CD4-positive, CD25-positive, alpha-beta regulatory T cell (primary cell): ENCODE measurements around the gene SLC39A5. TPM values are rescaled to one million over a fixed set of nuclear protein-coding genes. Genes with fewer than 3 reads are reported as not detected.
"Not testable (repeated sequence)": the region's sequence is repeated elsewhere in the genome, so short reads cannot be mapped to it uniquely, and the experiment has no call there.

ENCODE experiments used
- ATAC-seq, 2 donors: fragments of 150-1000 bp; cut with Tn5 transposase; one replicate each; pipeline ENCODE4 v1.10.0; 2021; ENCODE audit warnings: low read depth in 2 of 2, moderate number of reproducible peaks in 2 of 2, moderate library complexity in 1 of 2
- DNase-seq, 3 donors: peaks; one replicate each; pipeline versions ENCODE4 v3.0.0 to v3.0.0-alpha.2; 2012 to 2022; ENCODE audit warnings: mixed read lengths in 1 of 3
- H3K27ac ChIP-seq: one replicate; pipeline ENCODE4 v1.7.0; 2013; ENCODE audit warnings: mild to moderate bottlenecking, low read length; ENCODE audit not compliant: insufficient read depth, poor library complexity, severe bottlenecking
- H3K27me3 ChIP-seq: one replicate; pipeline ENCODE4 v1.7.0; 2013; ENCODE audit warnings: low read length; ENCODE audit not compliant: control insufficient read depth, insufficient read depth
- H3K36me3 ChIP-seq: one replicate; pipeline ENCODE4 v1.7.0; 2013; ENCODE audit warnings: mild to moderate bottlenecking, low read length, moderate library complexity; ENCODE audit not compliant: control insufficient read depth, insufficient read depth
- H3K4me1 ChIP-seq: 2 replicates; pipeline ENCODE4 v1.7.0; 2013; ENCODE audit warnings: mild to moderate bottlenecking, low read length; ENCODE audit not compliant: insufficient read depth, control insufficient read depth, poor library complexity, severe bottlenecking
- H3K4me3 ChIP-seq: one replicate; pipeline ENCODE4 v1.7.0; 2013; ENCODE audit warnings: low read depth, mild to moderate bottlenecking, low read length, moderate library complexity
- H3K9me3 ChIP-seq, 2 experiments: 1 replicate in 1 of 2; 2 replicates in 1 of 2; pipeline ENCODE4 v1.7.0; 2013; ENCODE audit warnings: low read length in 2 of 2, mild to moderate bottlenecking in 1 of 2, moderate library complexity in 1 of 2; ENCODE audit not compliant: control insufficient read depth in 2 of 2
- H3K27ac Mint-ChIP-seq, 3 donors: one replicate each; pipeline ENCODE4 v1.8.0; 2020 to 2022; ENCODE audit warnings: mild to moderate bottlenecking in 3 of 3, mixed read lengths in 3 of 3, moderate library complexity in 2 of 3
- H3K27me3 Mint-ChIP-seq: one replicate; pipeline ENCODE4 v1.8.0; 2022; ENCODE audit warnings: mild to moderate bottlenecking, mixed read lengths
- H3K36me3 Mint-ChIP-seq: one replicate; pipeline ENCODE4 v1.8.0; 2020; ENCODE audit warnings: mixed read lengths
- H3K4me1 Mint-ChIP-seq, 4 donors: one replicate each; pipeline ENCODE4 v1.8.0; 2020 to 2022; ENCODE audit warnings: mixed read lengths in 4 of 4, mild to moderate bottlenecking in 1 of 4
- H3K4me3 Mint-ChIP-seq, 4 donors: one replicate each; pipeline ENCODE4 v1.8.0; 2020 to 2022; ENCODE audit warnings: mild to moderate bottlenecking in 4 of 4, mixed read lengths in 4 of 4, moderate library complexity in 3 of 4
- H3K9me3 Mint-ChIP-seq, 7 donors: one replicate each; pipeline ENCODE4 v1.8.0; 2020 to 2022; ENCODE audit warnings: mixed read lengths in 7 of 7, mild to moderate bottlenecking in 3 of 7, moderate library complexity in 2 of 7
- polyA plus RNA-seq, 4 donors: library from polyadenylated mRNA; unstranded; fragments of 300-500 nt; fragmentation: Illumina TruSeq; gene quantifications; one replicate each; pipeline ENCODE4 v1.2.3, GENCODE V29; 2021
- total RNA-seq: library from RNA; stranded (reverse); gene quantifications from one replicate; pipeline ENCODE4 v1.2.3, GENCODE V29; 2022

The SLC39A5 gene
- total and polyA plus RNA-seq, 5 donors from 2014 or later = 2.0 TPM; not detected in 4

- DNase-seq, H3K9me3 Mint-ChIP-seq, H3K27ac ChIP-seq, H3K27ac Mint-ChIP-seq, ATAC-seq, H3K9me3 ChIP-seq, H3K4me3 ChIP-seq, H3K27me3 Mint-ChIP-seq, H3K4me1 ChIP-seq, H3K4me3 Mint-ChIP-seq, H3K27me3 ChIP-seq: not testable (repeated sequence)
- Mint-ChIP-seq H3K36me3 (peaks cover 21% of the 10 kb centered on the region), H3K4me1 (peaks cover 6 to 11% (median 6%) of the 10 kb centered on the region in 4 donors)
- peaks cover 58% of the 10 kb centered on the region for H3K36me3 ChIP-seq
These were observed 42.6 kb downstream of the SLC39A5 start for GRCh38 chr12:56272468-56272867.

DNA sequence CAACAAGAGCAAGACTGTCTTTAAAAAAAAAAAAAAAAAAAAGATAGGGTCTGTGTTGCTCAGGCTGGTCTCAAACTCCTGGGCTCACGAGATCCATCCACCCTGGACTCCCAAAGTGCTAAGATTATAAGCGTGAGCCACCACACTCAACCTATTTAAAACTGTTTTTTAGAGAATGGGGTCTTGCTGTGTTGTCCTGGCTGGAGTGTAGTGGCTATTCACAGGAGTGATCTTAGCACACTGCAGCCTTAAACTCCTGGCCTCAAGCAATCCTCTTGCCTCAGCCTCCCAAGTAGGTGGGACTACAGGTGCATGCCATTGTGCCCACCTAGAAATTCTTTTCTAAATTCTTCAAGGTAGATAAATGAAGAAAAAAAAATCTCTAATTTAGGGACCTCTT, 44.4 kb downstream of the SLC39A5 start:
- peaks cover 76% of the 10 kb centered on the region for H3K36me3 ChIP-seq
- no peaks in the 10 kb centered on the region for H3K9me3 ChIP-seq
- H3K4me3 ChIP-seq = no peak overlapping the region
- H3K27me3 ChIP-seq = no peaks in the 10 kb centered on the region
- Mint-ChIP-seq H3K4me1 (peaks cover 0 to 6% (median under 1%) of the 10 kb centered on the region in 4 donors), H3K27me3 (no peaks in the 10 kb centered on the region), H3K4me3 (peak overlapping the region in 1 of 4 donors; percentile 34), H3K36me3 (peaks cover 26% of the 10 kb centered on the region), H3K27ac (peak overlapping the region in 1 of 3 donors; percentile 16), H3K9me3 (no peaks in the 10 kb centered on the region)
- no peak overlapping the region for H3K27ac ChIP-seq
- ATAC-seq (no peak), DNase-seq (no peak)
- no peaks in the 10 kb centered on the region for H3K4me1 ChIP-seq

DNA sequence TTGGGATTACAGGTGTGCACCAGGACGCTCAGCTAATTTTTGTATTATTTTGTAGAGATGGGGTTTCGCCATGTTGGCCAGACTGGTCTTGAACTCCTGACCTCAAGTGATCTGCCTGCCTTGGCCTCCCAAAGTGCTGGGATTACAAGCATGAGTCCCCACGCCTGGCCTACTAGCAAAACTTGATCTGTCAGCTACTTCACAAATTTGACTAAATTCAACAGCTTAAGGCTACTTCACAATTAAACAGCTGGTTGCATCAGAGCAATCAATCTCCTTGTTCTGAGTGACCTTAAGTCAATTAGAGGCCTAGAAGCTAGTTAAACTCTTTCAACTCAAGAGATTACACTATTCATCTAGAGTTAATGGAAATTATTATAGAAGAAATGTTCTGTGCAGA, 49.1 kb downstream of the SLC39A5 start:
- no peaks in the 10 kb centered on the region for H3K9me3 ChIP-seq
- H3K4me1 Mint-ChIP-seq = peaks cover 0 to 2% (median 0%) of the 10 kb centered on the region in 4 donors
- peaks cover 85% of the 10 kb centered on the region for H3K36me3 ChIP-seq
- peaks cover 41% of the 10 kb centered on the region for H3K36me3 Mint-ChIP-seq
- no peak overlapping the region for H3K27ac ChIP-seq
- no peak for DNase-seq
- H3K27me3 ChIP-seq = no peaks in the 10 kb centered on the region
- no peak overlapping the region for H3K4me3 Mint-ChIP-seq
- no peaks in the 10 kb centered on the region for H3K4me1 ChIP-seq
- H3K27me3 Mint-ChIP-seq = no peaks in the 10 kb centered on the region
- no peak for ATAC-seq
- H3K4me3 ChIP-seq = no peak overlapping the region
- H3K27ac Mint-ChIP-seq = no peak overlapping the region
- no peaks in the 10 kb centered on the region for H3K9me3 Mint-ChIP-seq

GRCh38 chr12:56280849-56281248, 51.0 kb downstream of the SLC39A5 start:
- no peak for DNase-seq
- H3K4me3 Mint-ChIP-seq = no peak overlapping the region
- H3K4me1 ChIP-seq = no peaks in the 10 kb centered on the region
- H3K9me3 Mint-ChIP-seq = no peaks in the 10 kb centered on the region
- peaks cover 78% of the 10 kb centered on the region for H3K36me3 ChIP-seq
- H3K27me3 Mint-ChIP-seq = no peaks in the 10 kb centered on the region
- no peak overlapping the region for H3K4me3 ChIP-seq
- peak overlapping the region in 1 of 3 donors; percentile 43 for H3K27ac Mint-ChIP-seq
- peaks cover 37% of the 10 kb centered on the region for H3K36me3 Mint-ChIP-seq
- no peaks in the 10 kb centered on the region for H3K27me3 ChIP-seq
- H3K9me3 ChIP-seq = no peaks in the 10 kb centered on the region
- H3K4me1 Mint-ChIP-seq = peaks cover 0 to 6% (median 1%) of the 10 kb centered on the region in 4 donors
- no peak for ATAC-seq
- no peak overlapping the region for H3K27ac ChIP-seq

GRCh38 chr12:56282030-56282429, 52.2 kb downstream of the SLC39A5 start:
- H3K27ac ChIP-seq = no peak overlapping the region
- no peaks in the 10 kb centered on the region for H3K27me3 Mint-ChIP-seq
- H3K9me3 ChIP-seq = no peaks in the 10 kb centered on the region
- H3K4me3 ChIP-seq = no peak overlapping the region
- H3K36me3 ChIP-seq = peaks cover 79% of the 10 kb centered on the region
- peak overlapping the region in 1 of 3 donors; percentile 41 for H3K27ac Mint-ChIP-seq
- H3K4me1 Mint-ChIP-seq = peaks cover 4 to 8% (median 6%) of the 10 kb centered on the region in 4 donors
- H3K4me3 Mint-ChIP-seq = no peak overlapping the region
- H3K4me1 ChIP-seq = no peaks in the 10 kb centered on the region
- H3K27me3 ChIP-seq = no peaks in the 10 kb centered on the region
- H3K9me3 Mint-ChIP-seq = no peaks in the 10 kb centered on the region
- DNase-seq (no peak), ATAC-seq (no peak)
- H3K36me3 Mint-ChIP-seq = peaks cover 41% of the 10 kb centered on the region

- peak overlapping the region in 1 of 3 donors; percentile 41 for H3K27ac Mint-ChIP-seq
- no peak overlapping the region for H3K4me3 Mint-ChIP-seq
- no peaks in the 10 kb centered on the region for H3K27me3 ChIP-seq
- peaks cover 4 to 8% (median 6%) of the 10 kb centered on the region in 4 donors for H3K4me1 Mint-ChIP-seq
- H3K4me1 ChIP-seq = no peaks in the 10 kb centered on the region
- DNase-seq = no peak
- no peak overlapping the region for H3K27ac ChIP-seq
- peaks cover 41% of the 10 kb centered on the region for H3K36me3 Mint-ChIP-seq
- H3K9me3 Mint-ChIP-seq = no peaks in the 10 kb centered on the region
- H3K4me3 ChIP-seq = no peak overlapping the region
- ATAC-seq = no peak
- no peaks in the 10 kb centered on the region for H3K27me3 Mint-ChIP-seq
- no peaks in the 10 kb centered on the region for H3K9me3 ChIP-seq
- peaks cover 76% of the 10 kb centered on the region for H3K36me3 ChIP-seq
These were observed 52.7 kb downstream of the SLC39A5 start for GRCh38 chr12:56282579-56282978.

- H3K4me1 ChIP-seq, H3K9me3 Mint-ChIP-seq, H3K27me3 Mint-ChIP-seq, DNase-seq, H3K4me3 ChIP-seq, H3K27ac ChIP-seq, H3K27me3 ChIP-seq, H3K9me3 ChIP-seq, H3K27ac Mint-ChIP-seq, H3K4me3 Mint-ChIP-seq, ATAC-seq: not testable (repeated sequence)
- H3K4me1 Mint-ChIP-seq = peaks cover 4 to 16% (median 12%) of the 10 kb centered on the region in 4 donors
- H3K36me3 ChIP-seq = peaks cover 62% of the 10 kb centered on the region
- peaks cover 36% of the 10 kb centered on the region for H3K36me3 Mint-ChIP-seq
These were observed 54.4 kb downstream of the SLC39A5 start for GRCh38 chr12:56284263-56284662.

DNA sequence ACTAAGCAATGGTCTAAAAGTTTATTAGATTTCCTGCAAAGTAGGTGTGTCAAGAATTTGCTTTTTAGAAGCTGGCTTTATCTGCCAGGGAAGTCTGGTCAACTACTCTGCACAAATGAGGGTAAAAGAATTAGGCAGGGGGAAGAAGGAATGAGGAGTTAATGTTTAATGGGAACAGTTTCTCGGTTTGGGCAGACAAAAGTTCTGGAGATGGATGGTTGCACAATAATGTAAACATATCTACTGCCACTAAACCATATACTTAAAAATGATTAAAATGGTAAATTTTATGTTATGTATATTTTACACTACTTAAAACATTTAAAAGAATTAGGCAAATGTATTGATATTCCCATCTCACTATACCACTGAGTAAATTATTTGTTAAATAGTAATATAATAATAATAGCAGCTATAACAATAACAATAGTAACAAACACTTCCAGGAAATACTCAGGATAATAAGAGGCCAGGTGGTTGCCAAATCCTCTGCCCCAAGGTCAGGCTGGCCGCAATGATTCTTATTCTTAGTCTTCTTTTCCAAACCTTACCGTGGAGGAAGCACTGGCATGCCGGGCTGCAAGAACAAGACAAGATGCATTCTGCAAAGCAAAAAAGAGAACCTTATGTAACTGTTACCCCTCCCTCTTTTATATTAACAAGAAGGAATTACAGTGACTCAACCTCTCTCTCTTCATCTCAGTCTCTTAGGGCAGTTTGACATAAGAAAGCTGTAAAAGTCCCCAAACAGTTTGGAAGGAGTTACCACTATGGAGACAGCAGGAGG, 56.4 kb downstream of the SLC39A5 start:
- Mint-ChIP-seq H3K4me3 (no peak overlapping the region), H3K27me3 (no peaks in the 10 kb centered on the region), H3K27ac (peak overlapping the region in 2 of 3 donors; percentile 31 to 86), H3K9me3 (no peaks in the 10 kb centered on the region), H3K4me1 (peaks cover 10 to 31% (median 19%) of the 10 kb centered on the region in 4 donors), H3K36me3 (peaks cover 36% of the 10 kb centered on the region)
- Histone ChIP-seq H3K4me3 (no peak overlapping the region), H3K4me1 (peaks cover 11% of the 10 kb centered on the region), H3K9me3 (no peaks in the 10 kb centered on the region), H3K36me3 (peaks cover 57% of the 10 kb centered on the region), H3K27me3 (no peaks in the 10 kb centered on the region), H3K27ac (no peak overlapping the region)
- DNase-seq = no peak
- no peak for ATAC-seq
